HEK293 (cell line): Measurements from ENCODE around the gene PRPF8.
A peak's percentile ranks its signal among the peaks of the same experiment; 100 is the strongest.

Experiments
- CTCF ChIA-PET: fragments of 350-600 bp; formaldehyde crosslinking; extraction: SDS; loops from one replicate; lab custom pipeline; 2021; ENCODE audit warnings: antibody characterized with exemption; lab: Yijun Ruan, JAX
- POLR2A ChIA-PET: fragments of 300-600 bp; formaldehyde crosslinking; extraction: SDS; loops from one replicate; lab custom pipeline; 2020; ENCODE audit warnings: antibody characterized with exemption, inconsistent platforms; lab: Yijun Ruan, JAX
- H3K27ac ChIP-seq: fragments of 200-500 bp; sonication (Bioruptor generic); 2 replicates; pipeline ENCODE4 v1.5.1; 2014; ENCODE audit warnings: low read depth, low read length, control low read depth, inconsistent platforms; ENCODE audit errors: extremely low read depth
- H3K36me3 ChIP-seq, 2 experiments: fragments of 200-500 bp in 1 of 2; sonication (Bioruptor generic) in 1 of 2; 1 replicate in 1 of 2; 2 replicates in 1 of 2; pipeline ENCODE4 v1.5.1; 2014 to 2017; ENCODE audit warnings: inconsistent platforms in 2 of 2, low read length in 2 of 2; ENCODE audit not compliant: control insufficient read depth in 2 of 2, insufficient read depth in 1 of 2
- H3K4me1 ChIP-seq: fragments of 200-500 bp; sonication (Bioruptor generic); 2 replicates; pipeline ENCODE4 v1.5.1; 2014; ENCODE audit warnings: mild to moderate bottlenecking, low read length, inconsistent platforms; ENCODE audit not compliant: control insufficient read depth, insufficient read depth
- H3K4me3 ChIP-seq: 2 replicates; pipeline ENCODE4 v1.5.1; 2011; ENCODE audit warnings: low read depth, mild to moderate bottlenecking, control low read depth, low read length, moderate library complexity
- H3K9me3 ChIP-seq: fragments of 200-500 bp; sonication (Bioruptor generic); 2 replicates; pipeline ENCODE4 v1.5.1; 2014; ENCODE audit warnings: low read depth, low read length, inconsistent platforms; ENCODE audit not compliant: control insufficient read depth, insufficient read depth
- KLF10 ChIP-seq: fragments of 450-650 bp; IDR thresholded peaks from 2 replicates; pipeline ENCODE4 v1.5.1; 2018; ENCODE audit warnings: missing biosample characterization, mild to moderate bottlenecking, missing genetic modification characterization
- KLF8 ChIP-seq: fragments of 450-650 bp; formaldehyde crosslinking; IDR thresholded peaks from 2 replicates; pipeline ENCODE4 v1.5.1; 2016; ENCODE audit warnings: missing biosample characterization, missing genetic modification characterization
- OVOL3 ChIP-seq: fragments of 450-650 bp; formaldehyde crosslinking; IDR thresholded peaks from 2 replicates; pipeline ENCODE4 v1.5.1; 2016; ENCODE audit warnings: missing biosample characterization, missing genetic modification characterization
- PRDM1 ChIP-seq: fragments of 450-650 bp; formaldehyde crosslinking; IDR thresholded peaks from 2 replicates; pipeline ENCODE4; 2016; ENCODE audit warnings: missing biosample characterization, missing genetic modification characterization
- PRDM10 ChIP-seq: fragments of 450-650 bp; formaldehyde crosslinking; IDR thresholded peaks from 2 replicates; pipeline ENCODE4 v1.5.1; 2016; ENCODE audit warnings: missing biosample characterization, missing genetic modification characterization
- PRDM2 ChIP-seq: fragments of 450-650 bp; formaldehyde crosslinking; IDR thresholded peaks from 2 replicates; pipeline ENCODE4 v1.5.1; 2016; ENCODE audit warnings: missing biosample characterization, missing genetic modification characterization, borderline replicate concordance
- SP7 ChIP-seq: fragments of 450-650 bp; formaldehyde crosslinking; IDR thresholded peaks from 2 replicates; pipeline ENCODE4 v1.5.1; 2016; ENCODE audit warnings: missing biosample characterization, missing genetic modification characterization
- YY2 ChIP-seq: fragments of 450-650 bp; formaldehyde crosslinking; IDR thresholded peaks from 2 replicates; pipeline ENCODE4 v1.5.1; 2016; ENCODE audit warnings: missing biosample characterization, missing genetic modification characterization
- ZBTB1 ChIP-seq: fragments of 450-650 bp; formaldehyde crosslinking; IDR thresholded peaks from 2 replicates; pipeline ENCODE4 v1.5.1; 2016; ENCODE audit warnings: missing biosample characterization, missing genetic modification characterization
- ZBTB21 ChIP-seq: fragments of 450-650 bp; formaldehyde crosslinking; IDR thresholded peaks from 2 replicates; pipeline ENCODE4 v1.5.1; 2017; ENCODE audit warnings: missing biosample characterization, missing genetic modification characterization
- ZFP69B ChIP-seq: fragments of 450-650 bp; formaldehyde crosslinking; IDR thresholded peaks from 2 replicates; pipeline ENCODE4 v1.5.1; 2016; ENCODE audit warnings: missing biosample characterization, missing genetic modification characterization
- ZNF121 ChIP-seq: fragments of 450-650 bp; formaldehyde crosslinking; IDR thresholded peaks from 2 replicates; pipeline ENCODE4 v1.5.1; 2016; ENCODE audit warnings: missing biosample characterization, missing genetic modification characterization
- ZNF155 ChIP-seq: fragments of 450-650 bp; formaldehyde crosslinking; IDR thresholded peaks from 2 replicates; pipeline ENCODE4 v1.5.1; 2016; ENCODE audit warnings: missing biosample characterization, missing genetic modification characterization
- ZNF211 ChIP-seq: fragments of 450-650 bp; formaldehyde crosslinking; IDR thresholded peaks from 2 replicates; pipeline ENCODE4 v1.5.1; 2016; ENCODE audit warnings: low read depth, missing biosample characterization, missing genetic modification characterization
- ZNF274 ChIP-seq, 2 experiments: fragments of 200-500 bp in 1 of 2; fragments of 450-650 bp in 1 of 2; sonication (Bioruptor generic) in 1 of 2; formaldehyde crosslinking in 1 of 2; IDR thresholded peaks; 2 replicates each; pipeline versions ENCODE4 v1.5.1 to v1.6.1; 2014 to 2016; ENCODE audit warnings: borderline replicate concordance in 1 of 2, inconsistent platforms in 1 of 2, low read length in 1 of 2, missing biosample characterization in 1 of 2, missing genetic modification characterization in 1 of 2
- ZNF324 ChIP-seq: fragments of 450-650 bp; formaldehyde crosslinking; IDR thresholded peaks from 2 replicates; pipeline ENCODE4 v1.5.1; 2016; ENCODE audit warnings: missing biosample characterization, missing genetic modification characterization
- ZNF341 ChIP-seq: fragments of 450-650 bp; formaldehyde crosslinking; IDR thresholded peaks from 2 replicates; pipeline ENCODE4; 2016; ENCODE audit warnings: low read depth, missing biosample characterization, missing genetic modification characterization
- ZNF362 ChIP-seq: fragments of 450-650 bp; formaldehyde crosslinking; IDR thresholded peaks from 2 replicates; pipeline ENCODE4 v1.5.1; 2016; ENCODE audit warnings: missing biosample characterization, missing genetic modification characterization
- ZNF416 ChIP-seq: fragments of 450-650 bp; formaldehyde crosslinking; IDR thresholded peaks from 2 replicates; pipeline ENCODE4 v1.5.1; 2016; ENCODE audit warnings: missing biosample characterization, missing genetic modification characterization
- ZNF473 ChIP-seq: fragments of 450-650 bp; formaldehyde crosslinking; IDR thresholded peaks from 2 replicates; pipeline ENCODE4 v1.5.1; 2017; ENCODE audit warnings: missing biosample characterization, missing genetic modification characterization
- ZNF600 ChIP-seq: fragments of 450-650 bp; formaldehyde crosslinking; IDR thresholded peaks from 2 replicates; pipeline ENCODE4 v1.5.1; 2016; ENCODE audit warnings: missing biosample characterization, missing genetic modification characterization
- ZSCAN18 ChIP-seq: fragments of 450-650 bp; formaldehyde crosslinking; IDR thresholded peaks from 2 replicates; pipeline ENCODE4 v1.5.1; 2016; ENCODE audit warnings: missing biosample characterization, missing genetic modification characterization
- TF ChIP-seq, protein P1 (sequence below): fragments of 450-650 bp; formaldehyde crosslinking; IDR thresholded peaks from 2 replicates; pipeline ENCODE4 v1.5.1; 2016; ENCODE audit warnings: missing biosample characterization, missing genetic modification characterization

PRPF8 gene

GRCh38 chr17:1684378-1685189 is at the start of gene PRPF8:
TSS of gene PRPF8 (minus strand) at chr17:1684867. CDS start at chr17:1684571, 296 bp downstream.
- Histone ChIP-seq H3K27ac (peak within 1 kb of the TSS; percentile 94), H3K9me3 (no peaks in the 10 kb centered on the region), H3K4me1 (peaks cover 10% of the 10 kb centered on the region; the same call in 1 of the 2 replicates), H3K4me3 (peak within 1 kb of the TSS; percentile 99), H3K36me3 (peaks cover 41% of the 10 kb centered on the region in 2 experiments)
- CTCF ChIA-PET = interaction anchor here (0.7 to 8.5 kb wide), 5 partner anchors 12 to 141 kb away, joined by 3 to 66 read pairs (median 6); no protein-coding TSS in a partner anchor
- POLR2A ChIA-PET = interaction anchor here (0.7 to 3.4 kb wide), 17 partner anchors 9 to 354 kb away, joined by 3 to 45 read pairs (median 4); partner anchors contain the start of genes RILP and SLC43A2
- TF ChIP-seq ZNF324 = peak; percentile 67; the same call in 1 of the 2 replicates
- no peak for TF ChIP-seq ZNF211
- no peak for TF ChIP-seq ZNF274 (IDR thresholded peaks at IDR 0.05; ENCODE audit: low read length)
- no peak for TF ChIP-seq ZNF274 (tag by site-specific recombination; IDR thresholded peaks at IDR 0.05; ENCODE audit: borderline replicate concordance)
- no peak for TF ChIP-seq ZNF155
- no peak for TF ChIP-seq ZNF473 (tag by site-specific recombination)
- TF ChIP-seq KLF10 (tag by site-specific recombination) = peak; percentile 75
- peak; percentile 38; the same call in 1 of the 2 replicates for TF ChIP-seq ZNF600 (tag by site-specific recombination)
- peak; percentile 86 for TF ChIP-seq ZFP69B (tag by site-specific recombination)
- TF ChIP-seq SP7 (tag by site-specific recombination) = peak; percentile 72; the same call in 1 of the 2 replicates
- peak; percentile 96 for TF ChIP-seq YY2 (tag by site-specific recombination)
- peak; percentile 80 for TF ChIP-seq PRDM1 (tag by site-specific recombination)
- no peak for TF ChIP-seq ZSCAN18 (tag by site-specific recombination)
- TF ChIP-seq PRDM2 (tag by site-specific recombination) = no peak
- peak; percentile 72 for TF ChIP-seq KLF8
- TF ChIP-seq OVOL3 (tag by site-specific recombination) = no peak; the same call in 1 of the 2 replicates
- peak; percentile 47; the same call in 1 of the 2 replicates for TF ChIP-seq ZNF121 (tag by site-specific recombination)
- TF ChIP-seq ZNF416 (tag by site-specific recombination) = no peak
- TF ChIP-seq, protein P1, sequence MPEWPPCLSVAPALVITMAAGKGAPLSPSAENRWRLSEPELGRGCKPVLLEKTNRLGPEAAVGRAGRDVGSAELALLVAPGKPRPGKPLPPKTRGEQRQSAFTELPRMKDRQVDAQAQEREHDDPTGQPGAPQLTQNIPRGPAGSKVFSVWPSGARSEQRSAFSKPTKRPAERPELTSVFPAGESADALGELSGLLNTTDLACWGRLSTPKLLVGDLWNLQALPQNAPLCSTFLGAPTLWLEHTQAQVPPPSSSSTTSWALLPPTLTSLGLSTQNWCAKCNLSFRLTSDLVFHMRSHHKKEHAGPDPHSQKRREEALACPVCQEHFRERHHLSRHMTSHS (tag by site-specific recombination) = no peak
- TF ChIP-seq ZBTB1 (tag by site-specific recombination) = 0 out of 2 replicates have a peak, but pooled peaks have one; percentile 15
- no peak for TF ChIP-seq ZNF341 (tag by site-specific recombination)
- no peak for TF ChIP-seq ZNF362 (tag by site-specific recombination)
- 0 out of 2 replicates have a peak, but pooled peaks have one; percentile 19 for TF ChIP-seq PRDM10 (tag by site-specific recombination)
- TF ChIP-seq ZBTB21 = 0 out of 2 replicates have a peak, but pooled peaks have one; percentile 14
